ENCODE results near the gene MBOAT1.

MBOAT1 gene

DNA sequence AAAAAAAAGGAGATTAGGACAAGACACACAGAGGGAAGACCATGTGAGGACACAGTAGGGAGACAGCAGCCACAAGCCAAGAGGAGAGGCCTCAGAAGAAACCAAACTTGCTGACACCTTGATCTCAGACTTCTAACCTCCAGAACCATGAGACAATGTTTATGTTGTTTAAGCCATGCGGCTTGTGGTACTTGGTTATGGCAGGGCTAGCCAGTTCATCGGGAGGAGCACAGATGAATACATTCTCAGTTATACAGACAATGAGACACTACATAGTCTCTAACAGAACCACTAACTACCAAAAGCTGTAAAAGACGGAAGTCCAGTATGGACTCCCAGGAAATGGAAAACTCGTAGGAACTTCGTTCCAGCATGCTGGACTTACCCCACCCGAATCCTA lies 116.8 kb downstream of the MBOAT1 start:
- DNase-seq: no peak

DNA sequence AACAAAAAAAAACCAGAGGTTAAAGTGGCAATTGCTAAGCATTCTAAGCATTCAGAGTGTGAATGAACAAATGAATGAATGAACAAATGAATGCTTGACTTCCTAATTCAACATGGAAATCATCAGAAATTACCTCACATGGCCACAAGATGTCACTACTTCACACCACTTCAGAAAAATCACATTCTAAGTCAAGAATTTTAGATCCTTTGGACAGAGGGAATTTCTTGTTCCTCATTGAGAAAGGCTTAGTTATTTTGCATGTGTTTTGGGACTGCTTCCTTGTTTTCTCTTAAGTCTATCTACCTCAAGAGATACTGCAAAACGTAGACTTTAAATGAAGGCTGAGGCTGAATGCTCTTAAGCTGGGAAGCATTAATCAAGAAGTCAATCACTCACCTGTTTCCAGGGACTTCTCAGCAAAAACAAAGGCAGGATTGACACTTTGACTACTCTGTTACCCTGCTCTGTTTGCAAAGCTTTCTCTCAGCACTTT lies 120.2 kb downstream of the MBOAT1 start:
- no peak for DNase-seq

DNA sequence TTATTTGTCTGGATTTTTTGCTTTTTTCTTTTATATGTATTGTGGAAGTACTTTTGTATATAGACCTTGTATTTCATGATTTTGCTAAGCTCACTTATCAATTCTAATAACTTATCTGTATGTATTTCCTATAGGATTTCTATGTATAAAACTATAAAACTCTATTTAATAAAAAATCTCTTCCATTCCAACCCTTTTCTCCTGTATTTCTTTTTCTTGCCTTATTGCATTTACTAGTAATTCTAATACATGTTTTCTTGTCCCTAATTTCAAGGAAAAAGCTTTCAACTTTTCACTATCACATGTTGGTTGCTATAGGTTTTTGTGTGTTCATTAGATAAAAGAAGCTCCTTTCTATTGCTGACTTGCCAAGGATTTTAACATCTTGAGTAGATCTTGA lies 125.3 kb downstream of the MBOAT1 start:
- no peak for DNase-seq

DNA sequence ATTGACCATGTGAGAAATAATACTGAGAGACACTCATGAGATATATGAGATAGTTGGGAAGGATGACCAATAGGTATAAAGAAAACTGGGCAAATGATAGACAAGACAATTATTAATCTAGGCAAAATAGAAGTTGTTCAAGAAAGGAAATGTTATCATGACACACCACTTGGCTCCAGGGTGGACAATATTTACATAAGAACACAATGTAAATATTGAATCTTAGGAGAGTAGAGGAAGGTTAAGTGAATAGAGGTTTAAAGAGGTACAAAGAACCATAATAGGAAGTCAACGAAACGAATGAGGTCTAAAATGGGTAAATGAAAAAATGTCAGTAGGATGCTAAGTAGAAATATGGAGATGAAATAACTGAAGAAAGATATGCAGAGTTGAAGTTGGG lies 126.5 kb downstream of the MBOAT1 start:
- DNase-seq: no peak

DNA sequence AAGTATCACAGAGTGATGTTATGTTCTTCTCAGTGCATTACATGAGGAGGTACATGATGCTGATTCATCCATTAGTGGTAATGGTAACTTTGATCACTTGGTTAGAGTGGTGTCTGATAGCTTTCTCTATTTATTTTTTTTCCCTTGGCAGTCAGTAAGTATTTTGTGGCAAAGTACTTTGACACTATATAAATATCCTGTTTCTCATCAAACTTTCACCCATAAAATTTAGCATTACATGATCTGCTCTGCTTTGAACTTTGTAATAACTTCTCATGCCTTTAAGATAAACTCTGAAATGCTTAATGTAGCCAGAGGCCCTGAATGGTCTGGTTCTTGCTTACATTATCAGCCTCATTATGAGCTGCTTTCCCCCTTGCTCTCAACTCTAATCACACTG lies 127.9 kb downstream of the MBOAT1 start:
- DNase-seq: no peak

DNA sequence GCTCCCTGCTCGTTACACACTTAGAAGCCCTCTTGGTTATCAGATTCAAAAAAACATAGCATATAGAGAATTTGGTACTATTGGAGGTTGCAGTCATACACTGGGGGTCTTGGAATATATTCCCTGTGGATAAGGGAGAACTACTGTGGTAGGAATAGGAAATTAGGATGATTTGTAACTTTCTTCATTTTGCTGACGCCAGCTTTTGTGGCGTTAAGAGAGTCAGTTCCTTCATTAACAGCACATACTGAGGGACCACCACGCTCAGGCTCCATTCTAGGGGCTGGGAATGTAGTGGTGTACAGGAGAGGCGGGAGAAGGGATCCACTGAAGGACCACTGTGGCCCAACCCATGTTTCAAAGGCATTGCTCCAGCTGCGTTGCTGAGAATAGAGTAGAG lies 140.3 kb downstream of the MBOAT1 start:
- no peak for DNase-seq

DNA sequence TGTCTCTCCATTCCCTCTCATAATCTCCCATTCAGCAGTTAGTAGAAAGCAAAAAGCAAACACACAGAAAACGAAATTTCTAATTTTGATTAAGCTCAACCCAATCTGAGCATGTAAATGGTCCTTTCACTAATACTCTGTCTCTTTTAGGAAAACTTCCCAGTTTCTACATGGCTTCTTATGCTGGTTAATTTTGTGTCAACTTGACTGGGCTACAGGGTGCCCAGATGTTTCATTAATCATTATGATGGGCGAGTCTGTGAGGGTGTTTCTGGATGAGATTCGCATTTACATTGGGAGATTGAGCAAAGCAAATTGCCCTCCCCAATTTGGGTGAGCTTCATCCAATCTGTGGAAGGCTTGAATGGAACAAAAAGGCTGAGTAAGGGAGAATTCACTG lies 142.2 kb downstream of the MBOAT1 start:
- DNase-seq: no peak

DNA sequence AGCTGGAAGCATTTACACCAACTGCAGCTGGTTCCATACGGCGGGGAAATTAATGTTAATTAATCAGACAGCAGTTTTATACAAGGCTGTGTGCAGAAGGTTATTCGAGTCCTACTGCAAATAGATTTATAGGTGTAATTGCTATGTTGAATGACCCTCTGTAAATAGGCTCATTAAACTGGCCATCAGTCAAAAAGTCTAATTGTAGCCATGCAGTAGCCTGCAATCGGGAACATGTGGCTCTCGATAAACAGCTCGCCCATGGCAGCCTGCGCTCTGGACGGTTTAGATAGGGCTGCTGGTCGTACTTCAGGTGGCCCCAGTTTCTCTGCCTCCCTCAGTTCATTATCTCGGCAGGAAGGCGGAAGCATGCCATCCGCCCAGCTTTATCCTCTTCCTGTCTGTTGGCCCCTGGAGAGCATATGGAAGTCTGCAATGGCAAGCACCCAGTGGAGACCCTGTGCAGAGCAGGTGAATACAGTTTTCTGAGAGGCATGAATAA lies 143.2 kb downstream of the MBOAT1 start:
- no peak for DNase-seq

DNA sequence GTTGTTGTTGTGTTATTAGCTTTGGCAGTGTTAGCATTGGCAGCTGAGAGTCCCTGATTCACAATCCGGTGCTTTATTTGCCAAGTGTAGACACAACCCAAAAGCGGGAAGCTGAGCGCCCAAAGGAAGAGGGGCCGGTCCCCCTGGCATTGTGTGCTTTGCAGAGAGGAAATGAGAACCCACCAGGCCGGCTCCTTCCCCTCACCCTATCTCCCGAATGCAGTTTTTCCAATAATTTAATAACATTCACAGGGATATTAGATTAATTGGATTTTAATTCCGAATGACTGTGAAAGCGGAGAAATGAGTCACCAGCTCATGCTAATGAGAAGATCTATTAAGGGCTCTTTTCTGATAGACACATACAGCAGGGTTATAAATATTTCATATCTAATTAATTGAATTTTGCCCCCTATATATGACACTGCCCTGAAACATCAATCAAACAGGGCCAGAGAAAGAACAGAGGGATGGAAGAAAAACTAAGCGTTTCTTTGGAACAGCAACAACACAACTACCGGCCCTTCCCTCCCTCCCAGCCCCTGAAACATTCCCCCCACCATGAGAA lies 143.8 kb downstream of the MBOAT1 start:
- DNase-seq: no peak

DNA sequence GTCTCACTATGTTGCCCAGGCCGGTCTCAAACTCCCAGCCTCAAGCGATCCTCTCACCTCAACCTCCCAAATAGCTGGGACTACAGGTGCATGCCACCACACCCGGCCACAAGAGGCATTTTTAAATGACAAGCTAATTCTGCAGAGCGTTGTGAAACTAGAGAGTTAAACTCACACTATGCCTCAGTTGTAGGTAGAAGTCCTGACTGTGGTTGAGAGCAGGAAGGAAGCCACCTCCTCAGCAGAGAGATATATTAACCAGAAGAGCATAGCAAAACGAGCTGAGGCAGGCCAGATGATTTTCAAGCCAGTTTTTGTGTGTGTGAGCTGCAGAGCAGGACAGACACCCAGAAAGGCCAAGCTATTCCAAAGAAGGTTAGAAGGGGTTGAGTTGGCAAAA lies 150.3 kb downstream of the MBOAT1 start:
- no peak for DNase-seq

DNA sequence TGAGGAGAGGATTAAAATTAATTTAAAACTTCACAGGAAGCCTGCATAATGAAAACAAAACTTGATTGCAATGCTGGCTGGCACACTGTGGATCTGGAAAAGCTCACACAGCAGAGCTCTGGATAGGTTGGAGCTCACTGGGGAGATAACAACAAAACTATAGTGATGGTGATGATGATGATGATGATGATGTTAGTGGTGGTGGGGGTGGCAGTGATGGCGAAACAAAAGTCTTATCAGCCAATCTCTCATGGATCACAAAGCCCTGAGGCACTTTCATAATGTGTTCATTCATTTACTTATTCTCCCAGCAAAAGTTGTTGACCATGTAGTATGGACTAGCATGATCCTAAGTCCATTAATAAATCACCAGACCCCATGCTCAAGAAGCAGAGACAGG lies 152.0 kb downstream of the MBOAT1 start:
- DNase-seq: no peak

DNA sequence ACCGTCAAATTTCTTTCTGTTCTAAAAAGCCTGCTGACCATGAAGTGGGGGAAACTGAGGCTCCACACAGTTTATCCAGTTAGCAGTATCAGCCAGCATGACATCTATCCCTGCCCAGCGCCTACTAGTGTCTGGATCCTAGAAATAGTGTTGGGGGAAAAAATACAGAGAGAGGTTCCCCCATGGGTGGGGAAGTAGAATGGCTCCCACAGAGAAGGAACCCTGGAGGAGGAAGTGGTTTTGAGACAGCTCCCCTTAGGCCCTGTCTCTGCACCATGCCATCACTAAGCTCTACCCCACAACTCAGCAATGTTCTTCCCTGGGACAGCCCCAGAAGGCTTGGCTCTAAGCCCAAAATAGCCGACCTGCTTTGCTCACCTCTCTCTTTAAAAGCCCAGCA lies 153.4 kb downstream of the MBOAT1 start:
- DNase-seq: no peak

DNA sequence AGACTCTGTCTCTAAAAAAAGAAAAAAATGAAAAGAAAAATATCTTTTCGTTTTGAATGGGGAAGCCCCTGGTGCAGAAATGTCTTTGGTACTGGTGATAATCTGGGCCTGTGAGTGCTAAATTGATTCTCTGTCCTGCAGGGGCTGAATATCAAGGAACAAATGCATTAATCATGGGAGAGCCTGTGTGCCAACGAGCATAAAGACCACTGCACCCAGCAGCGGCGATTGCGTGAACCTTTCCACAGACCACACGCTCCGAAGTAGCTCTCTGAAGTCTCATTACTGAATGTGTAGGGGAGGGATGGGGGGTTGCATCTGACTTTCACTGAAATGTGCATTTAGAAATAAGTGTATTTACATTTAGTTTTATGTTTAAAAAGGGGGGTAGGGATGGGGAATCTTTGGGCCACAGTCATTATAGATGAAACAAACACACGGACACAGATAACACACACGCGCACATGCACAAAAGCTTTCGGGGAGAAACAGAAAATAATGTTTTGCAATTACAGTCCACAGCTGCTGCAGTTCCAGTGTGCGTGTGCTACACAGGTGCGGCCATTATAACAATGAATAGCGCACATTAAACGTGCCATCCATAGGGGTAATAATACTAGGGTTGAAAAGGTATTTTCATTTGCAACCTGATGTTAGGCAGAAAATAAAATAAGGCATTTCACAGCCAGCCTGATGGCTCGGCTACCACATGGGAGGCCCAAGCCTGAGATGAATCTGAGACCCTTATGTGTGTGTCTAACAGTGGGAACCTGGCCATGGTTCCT lies 154.0 kb downstream of the MBOAT1 start:
- no peak for DNase-seq

DNA sequence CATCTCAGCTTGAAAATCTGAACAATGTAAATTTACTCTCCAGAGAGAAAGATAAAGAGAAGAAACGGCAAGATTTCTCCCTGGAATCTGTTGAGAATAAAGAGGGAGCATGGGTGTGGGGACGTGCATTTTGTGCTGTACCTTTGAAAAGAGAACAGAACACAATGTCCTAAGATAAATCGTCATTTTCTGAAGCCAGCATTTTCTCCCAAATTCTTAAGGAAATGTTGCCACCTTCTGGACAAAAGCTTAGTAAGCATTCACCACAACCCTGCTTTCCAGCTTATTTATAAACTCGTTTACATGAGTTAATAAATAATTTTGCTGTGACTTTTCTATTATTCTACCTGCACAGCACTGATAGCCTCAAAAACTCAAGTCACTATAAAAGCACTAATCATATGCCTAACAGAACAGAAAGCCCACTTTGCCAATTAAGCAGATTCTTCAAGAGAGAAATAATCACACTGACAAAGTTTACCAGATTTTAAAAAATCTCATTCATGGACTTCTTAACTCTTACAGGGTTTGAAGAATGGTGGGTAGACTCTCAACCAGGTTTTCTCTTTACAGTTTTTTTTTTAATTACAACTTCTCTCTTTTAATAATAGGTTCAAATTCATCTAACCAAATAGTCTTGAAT lies 155.8 kb downstream of the MBOAT1 start:
- no peak for DNase-seq

DNA sequence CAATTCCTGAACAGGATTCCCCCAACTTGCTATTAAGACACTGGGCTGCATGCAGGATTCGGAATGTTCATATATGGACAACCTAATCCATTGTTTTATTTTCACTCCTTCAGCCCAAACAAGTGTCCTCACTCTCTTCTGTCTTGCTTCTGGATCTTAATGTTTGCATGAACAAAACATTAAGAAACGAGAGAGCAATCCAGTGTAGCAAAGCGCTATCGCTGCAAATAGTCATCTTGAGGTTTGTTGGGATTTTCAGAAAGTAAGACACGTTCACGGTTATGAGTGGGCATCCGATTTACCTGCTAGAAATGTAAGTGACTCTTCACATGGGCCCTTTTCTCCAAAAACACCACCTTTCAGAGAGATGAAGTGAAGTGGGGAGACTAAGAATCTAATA lies 156.4 kb downstream of the MBOAT1 start:
- DNase-seq: no peak
